Measurements from ENCODE around the gene YJU2.

- TF ChIP-seq CTCF (IDR thresholded peaks at IDR 0.05; ENCODE audit: low read length): no peak
- no peak for TF ChIP-seq EZH2 (optimal IDR thresholded peaks at IDR 0.05; ENCODE audit: low read depth, low read length)
- no peak for TF ChIP-seq EZH2phosphoT487 (IDR thresholded peaks at IDR 0.05; ENCODE audit: low read length)
Observed at GRCh38 chr19:4232614-4233281, 14.1 kb upstream of the YJU2 start.
